B cell (primary cell): ENCODE measurements around the gene C20orf173. TPM values are rescaled to one million over a fixed set of nuclear protein-coding genes. Genes with fewer than 3 reads are reported as not detected.

Source experiments
- ATAC-seq: fragments of 200-7000 bp; cut with Tn5 transposase; one replicate; pipeline ENCODE4 v1.10.0; 2021; ENCODE audit warnings: low read depth, mild to moderate bottlenecking, moderate number of reproducible peaks, moderate library complexity
- CTCF ChIA-PET: fragments of 350-600 bp; sonication (Branson Sonifier 250); formaldehyde crosslinking; loops from one replicate; lab custom pipeline; 2021; ENCODE audit warnings: antibody characterized with exemption, inconsistent platforms; lab: Charles Lee
- POLR2A ChIA-PET: fragments of 350-600 bp; sonication (Branson Sonifier 250); formaldehyde crosslinking; loops from one replicate; lab custom pipeline; 2021; ENCODE audit warnings: antibody characterized with exemption; lab: Charles Lee
- DNase-seq: peaks from one replicate; pipeline ENCODE4 v3.0.0; 2013
- H2AFZ ChIP-seq: 2 replicates; pipeline ENCODE4 v1.6.1; 2012; ENCODE audit warnings: mild to moderate bottlenecking, low read depth, low read length; ENCODE audit not compliant: insufficient read depth, poor library complexity, severe bottlenecking
- H3K27ac ChIP-seq, 2 donors: 1 replicate in 1 of 2; 2 replicates in 1 of 2; pipeline ENCODE4 v1.5.1; 2012 to 2013; ENCODE audit warnings: low read length in 2 of 2, mild to moderate bottlenecking in 2 of 2, moderate library complexity in 1 of 2
- H3K27me3 ChIP-seq, 4 experiments: fragments of 200-600 bp in 1 of 4; sonication (generic) in 1 of 4; replicated peaks in 1 of 4; 1 replicate in 2 of 4; 2 replicates in 2 of 4; pipeline versions ENCODE4 v1.6.1 to v1.7.0; 2013 to 2016; ENCODE audit warnings: low read length in 3 of 4, mild to moderate bottlenecking in 2 of 4, mixed read lengths in 1 of 4, moderate library complexity in 1 of 4; ENCODE audit not compliant: insufficient read depth in 4 of 4, control insufficient read depth in 3 of 4; ENCODE audit errors: control extremely low read depth in 1 of 4
- H3K36me3 ChIP-seq, 2 experiments: replicated peaks in 1 of 2; 1 replicate in 1 of 2; 2 replicates in 1 of 2; pipeline versions ENCODE4 v1.6.1 to v1.7.1; 2013; ENCODE audit warnings: low read length in 1 of 2; ENCODE audit not compliant: insufficient read depth in 2 of 2, control insufficient read depth in 1 of 2; ENCODE audit errors: control extremely low read depth in 1 of 2, extremely low read depth in 1 of 2
- H3K4me1 ChIP-seq, 2 donors: fragments of 200-600 bp in 1 of 2; sonication (generic) in 1 of 2; 1 replicate in 1 of 2; 2 replicates in 1 of 2; pipeline versions ENCODE4 v1.5.1 to v1.6.1; 2013 to 2017; ENCODE audit warnings: low read length in 2 of 2; ENCODE audit not compliant: control insufficient read depth in 2 of 2, insufficient read depth in 2 of 2
- H3K4me2 ChIP-seq: replicated peaks from 2 replicates; pipeline ENCODE3; 2012; ENCODE audit warnings: mild to moderate bottlenecking, low read depth, low read length; ENCODE audit not compliant: poor library complexity, severe bottlenecking
- H3K4me3 ChIP-seq, 5 experiments: fragments of 200-600 bp in 1 of 5; sonication (generic) in 1 of 5; 1 replicate in 3 of 5; 2 replicates in 2 of 5; pipeline versions ENCODE4 v1.5.1 to v1.7.0; 2011 to 2016; ENCODE audit warnings: low read length in 4 of 5, mild to moderate bottlenecking in 4 of 5, low read depth in 2 of 5, control low read depth in 1 of 5, moderate library complexity in 1 of 5; ENCODE audit not compliant: insufficient read depth in 1 of 5; ENCODE audit errors: control extremely low read depth in 1 of 5, extremely low read depth in 1 of 5
- H3K79me2 ChIP-seq: fragments of 200-600 bp; sonication (generic); one replicate; pipeline ENCODE4 v1.6.0; 2016; ENCODE audit warnings: low read length; ENCODE audit not compliant: control insufficient read depth, insufficient read depth
- H3K9ac ChIP-seq: fragments of 200-600 bp; sonication (generic); 2 replicates; pipeline ENCODE4 v1.6.1; 2017; ENCODE audit warnings: mild to moderate bottlenecking, low read length, moderate library complexity
- H3K9me3 ChIP-seq, 3 donors: one replicate each; pipeline versions ENCODE4 v1.6.1 to v1.7.1; 2013; ENCODE audit warnings: low read length in 2 of 3; ENCODE audit not compliant: control insufficient read depth in 2 of 3, insufficient read depth in 1 of 3; ENCODE audit errors: control extremely low read depth in 1 of 3
- H4K20me1 ChIP-seq: 2 replicates; pipeline ENCODE4 v1.6.0; 2012; ENCODE audit warnings: mild to moderate bottlenecking, low read length; ENCODE audit not compliant: insufficient read depth, control insufficient read depth, poor library complexity, severe bottlenecking
- H3K27ac Mint-ChIP-seq: one replicate; pipeline ENCODE4 v1.8.0; 2021; ENCODE audit warnings: mixed read lengths
- H3K27me3 Mint-ChIP-seq: one replicate; pipeline ENCODE4 v1.8.0; 2021; ENCODE audit warnings: mixed read lengths
- H3K4me1 Mint-ChIP-seq: one replicate; pipeline ENCODE4 v1.8.0; 2021; ENCODE audit warnings: mixed read lengths
- H3K4me3 Mint-ChIP-seq: one replicate; pipeline ENCODE4 v1.8.0; 2021; ENCODE audit warnings: mixed read lengths
- H3K9me3 Mint-ChIP-seq: one replicate; pipeline ENCODE4 v1.8.0; 2022; ENCODE audit warnings: mixed read lengths; ENCODE audit not compliant: insufficient read depth
- EZH2 ChIP-seq: IDR thresholded peaks from 2 replicates; pipeline ENCODE4 v1.6.1; 2012; ENCODE audit warnings: borderline replicate concordance, low read depth, mild to moderate bottlenecking, moderate library complexity, low read length; ENCODE audit not compliant: insufficient read depth, poor library complexity, severe bottlenecking
- WGBS: methylation state at CpG from one replicate; pipeline ENCODE4 v1.1.5; 2013; ENCODE audit warnings: missing lambda C conversion rate; ENCODE audit not compliant: insufficient coverage; 5-methylcytosine and 5-hydroxymethylcytosine counted together
- intact Hi-C: fragments of 100-400 bp; cut with micrococcal nuclease; formaldehyde crosslinking; loops from one replicate; pipeline ENCODE4 v1.10.0; 2022
- polyA plus RNA-seq: library from polyadenylated mRNA; depleted of rRNA; stranded (reverse); fragments of >200 nt; gene quantifications from 2 replicates; pipeline ENCODE4 v1.2.3, GENCODE V29; 2012
- total RNA-seq, 2 donors: library from RNA; stranded (reverse); fragments of 120-200 nt in 1 of 2; gene quantifications; 1 replicate in 1 of 2; 2 replicates in 1 of 2; pipeline versions ENCODE4 v1.2.3 to v1.2.4, GENCODE V29; 2013 to 2022
- TF ChIP-seq, protein P1 (sequence below): fragments of 200-600 bp; IDR thresholded peaks from one replicate; pipeline ENCODE4 v1.8.0; 2022; ENCODE audit warnings: antibody characterized with exemption, mild to moderate bottlenecking

C20orf173 gene
- total and polyA plus RNA-seq, 2 donors (not counting 1 experiment from before 2014, with no cell fraction given) = not detected

DNA sequence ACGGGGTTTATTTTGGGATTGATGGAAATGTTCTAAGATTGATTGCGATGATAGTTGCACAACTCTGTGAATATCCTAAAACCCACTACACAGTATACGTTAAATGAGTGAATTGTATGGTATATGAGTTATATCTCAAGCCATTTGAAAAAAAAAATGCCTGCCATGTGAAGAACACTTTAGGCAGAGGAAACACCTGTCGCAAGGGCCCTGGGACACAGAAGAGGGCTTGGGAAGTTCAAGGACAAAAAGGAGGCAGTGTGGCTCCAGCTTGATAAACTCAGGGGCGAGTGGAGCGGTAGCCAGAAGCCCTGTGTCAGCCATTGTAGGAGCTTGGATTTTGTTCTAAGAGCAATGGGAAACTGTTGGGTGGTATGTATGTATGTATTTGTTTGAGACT is 37.1 kb downstream of the C20orf173 start:
- Histone ChIP-seq H3K9ac (peak overlapping the region; percentile 92), H3K36me3 (peaks cover 3 to 50% of the 10 kb centered on the region in 2 experiments), H3K4me1 (peaks cover 34 to 51% of the 10 kb centered on the region in 2 donors), H3K4me3 (peak overlapping the region in 1 of 5 experiments; percentile 85), H3K9me3 (no peaks in the 10 kb centered on the region), H3K27me3 (no peaks in the 10 kb centered on the region), H3K4me2 (peak overlapping the region; percentile 91), H3K27ac (peak overlapping the region in 1 of 2 donors; percentile 5), H3K79me2 (peaks cover 80% of the 10 kb centered on the region), H4K20me1 (peaks cover 11% of the 10 kb centered on the region), H2AFZ (no peak overlapping the region)
- no peak for TF ChIP-seq EZH2
- TF ChIP-seq, protein P1, sequence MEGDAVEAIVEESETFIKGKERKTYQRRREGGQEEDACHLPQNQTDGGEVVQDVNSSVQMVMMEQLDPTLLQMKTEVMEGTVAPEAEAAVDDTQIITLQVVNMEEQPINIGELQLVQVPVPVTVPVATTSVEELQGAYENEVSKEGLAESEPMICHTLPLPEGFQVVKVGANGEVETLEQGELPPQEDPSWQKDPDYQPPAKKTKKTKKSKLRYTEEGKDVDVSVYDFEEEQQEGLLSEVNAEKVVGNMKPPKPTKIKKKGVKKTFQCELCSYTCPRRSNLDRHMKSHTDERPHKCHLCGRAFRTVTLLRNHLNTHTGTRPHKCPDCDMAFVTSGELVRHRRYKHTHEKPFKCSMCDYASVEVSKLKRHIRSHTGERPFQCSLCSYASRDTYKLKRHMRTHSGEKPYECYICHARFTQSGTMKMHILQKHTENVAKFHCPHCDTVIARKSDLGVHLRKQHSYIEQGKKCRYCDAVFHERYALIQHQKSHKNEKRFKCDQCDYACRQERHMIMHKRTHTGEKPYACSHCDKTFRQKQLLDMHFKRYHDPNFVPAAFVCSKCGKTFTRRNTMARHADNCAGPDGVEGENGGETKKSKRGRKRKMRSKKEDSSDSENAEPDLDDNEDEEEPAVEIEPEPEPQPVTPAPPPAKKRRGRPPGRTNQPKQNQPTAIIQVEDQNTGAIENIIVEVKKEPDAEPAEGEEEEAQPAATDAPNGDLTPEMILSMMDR = no peak
- Mint-ChIP-seq H3K4me3 (peak overlapping the region; percentile 98), H3K27ac (peak overlapping the region; percentile 75), H3K27me3 (no peaks in the 10 kb centered on the region), H3K9me3 (no peaks in the 10 kb centered on the region), H3K4me1 (peaks cover 49% of the 10 kb centered on the region)
- ATAC-seq = no peak
- WGBS = 100% methylated on average over 3 of the region's 6 CpGs
- no peak for DNase-seq
- intact Hi-C loops = loop anchor here (5.0 kb wide), 1 partner anchor 125 kb away; the partner anchor contains the start of gene SPAG4
- CTCF ChIA-PET = interaction anchor here (2.9 kb wide), 1 partner anchor 29 kb away, joined by 16 read pairs; no protein-coding TSS in a partner anchor
- POLR2A ChIA-PET = interaction anchor here (0.8 to 2.0 kb wide), 2 partner anchors 10 to 214 kb away, joined by 6 to 7 read pairs; no protein-coding TSS in a partner anchor

DNA sequence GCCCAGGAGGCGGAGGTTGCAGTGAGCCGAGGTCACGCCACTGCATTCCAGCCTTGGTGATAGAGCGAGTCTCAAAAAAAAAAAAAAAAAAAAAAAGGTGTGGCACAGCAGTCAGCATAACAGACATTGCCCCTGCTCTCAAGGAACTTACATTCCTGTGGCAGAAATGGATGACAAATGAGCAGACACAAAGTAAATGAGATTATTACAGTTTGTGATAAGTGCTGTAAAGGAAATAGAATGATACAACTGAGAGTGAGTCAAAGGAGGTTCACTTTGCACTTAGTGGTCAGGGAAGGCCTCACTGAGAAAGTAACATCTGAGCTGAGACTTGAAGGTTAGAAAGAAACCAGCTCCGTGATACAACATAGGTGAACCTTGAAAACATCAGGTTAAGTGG is 37.6 kb downstream of the C20orf173 start:
- peak overlapping the region in 4 of 5 experiments; percentile 73 to 87 (median 80) for H3K4me3 ChIP-seq
- no peaks in the 10 kb centered on the region for H3K27me3 ChIP-seq
- intact Hi-C loops = loop anchor here (1.0 to 5.0 kb wide), 4 partner anchors 10 to 125 kb away; partner anchors contain the start of genes CEP250 and SPAG4

More for the DNA sequence above, 37.6 kb downstream of the C20orf173 start:
- no peak for ATAC-seq
- CTCF ChIA-PET = interaction anchor here (1.4 to 2.9 kb wide), 3 partner anchors 10 to 28 kb away, joined by 5 to 16 read pairs (median 10); no protein-coding TSS in a partner anchor
- H3K4me2 ChIP-seq = peak overlapping the region; percentile 91
- POLR2A ChIA-PET = interaction anchor here (0.7 to 2.0 kb wide), 4 partner anchors 11 to 462 kb away, joined by 3 to 7 read pairs (median 4); partner anchors contain the start of gene SCAND1
- no peaks in the 10 kb centered on the region for H3K9me3 ChIP-seq
- H3K9ac ChIP-seq = peak overlapping the region; percentile 92
- H3K27ac Mint-ChIP-seq = peak overlapping the region; percentile 75
- peak overlapping the region; percentile 98 for H3K4me3 Mint-ChIP-seq
- WGBS = no CpG with 5 or more reads among the region's 5 CpGs
- TF ChIP-seq, protein P1 = no peak
- TF ChIP-seq EZH2 = no peak
- DNase-seq = no peak
- H3K36me3 ChIP-seq = peaks cover 3 to 45% of the 10 kb centered on the region in 2 experiments
- H3K79me2 ChIP-seq = peaks cover 85% of the 10 kb centered on the region
- H4K20me1 ChIP-seq = peaks cover 12% of the 10 kb centered on the region
- H3K27ac ChIP-seq = peak overlapping the region; percentile 83 to 92
- peaks cover 51% of the 10 kb centered on the region for H3K4me1 Mint-ChIP-seq
- no peaks in the 10 kb centered on the region for H3K27me3 Mint-ChIP-seq
- peaks cover 34 to 51% of the 10 kb centered on the region in 2 donors for H3K4me1 ChIP-seq
- H2AFZ ChIP-seq = no peak overlapping the region
- no peaks in the 10 kb centered on the region for H3K9me3 Mint-ChIP-seq
